Tibial artery (tissue), 4 donors: ENCODE data around the gene GPC2.

ENCODE experiments used
- DNase-seq, 2 donors: peaks; one replicate each; pipeline ENCODE4 v3.0.0-alpha.2; 2019
- H3K27ac ChIP-seq, 2 donors: fragments of 200-600 bp; sonication (generic) in 1 of 2; 1 replicate in 1 of 2; 2 replicates in 1 of 2; pipeline ENCODE4 v1.5.1; 2018 to 2019; ENCODE audit warnings: mild to moderate bottlenecking in 1 of 2
- H3K27me3 ChIP-seq, 2 donors: fragments of 200-600 bp; sonication (generic) in 1 of 2; one replicate each; pipeline versions ENCODE4 v1.5.1 to v1.6.0; 2016 to 2019
- H3K36me3 ChIP-seq, 3 donors: fragments of 200-600 bp; sonication (generic) in 2 of 3; one replicate each; pipeline ENCODE4 v1.5.1; 2016 to 2019; ENCODE audit warnings: mild to moderate bottlenecking in 2 of 3
- H3K4me1 ChIP-seq, 4 donors: fragments of 200-600 bp; sonication (generic) in 2 of 4; 1 replicate in 3 of 4; 2 replicates in 1 of 4; pipeline ENCODE4 v1.5.1; 2016 to 2019
- H3K4me3 ChIP-seq, 2 donors: fragments of 200-600 bp; sonication (generic) in 1 of 2; 1 replicate in 1 of 2; 2 replicates in 1 of 2; pipeline ENCODE4 v1.5.1; 2018 to 2019; ENCODE audit warnings: mild to moderate bottlenecking in 2 of 2
- H3K9me3 ChIP-seq, 3 donors: fragments of 200-600 bp; sonication (generic) in 1 of 3; one replicate each; pipeline ENCODE4 v1.5.1; 2016 to 2019
- intact Hi-C: fragments of 100-400 bp; cut with DNase I; formaldehyde crosslinking; loops from one replicate; pipeline ENCODE4 v1.15.0; 2023; ENCODE audit warnings: low total_unique reads
- TF ChIP-seq, protein P1 (sequence below), 2 experiments: fragments of 200-600 bp in 1 of 2; fragments of 450-650 bp in 1 of 2; IDR thresholded peaks; one replicate each; pipeline ENCODE4 v1.5.1; 2017 to 2019; ENCODE audit warnings: antibody characterized with exemption in 2 of 2, mild to moderate bottlenecking in 1 of 2, moderate library complexity in 1 of 2

GPC2 gene

DNA sequence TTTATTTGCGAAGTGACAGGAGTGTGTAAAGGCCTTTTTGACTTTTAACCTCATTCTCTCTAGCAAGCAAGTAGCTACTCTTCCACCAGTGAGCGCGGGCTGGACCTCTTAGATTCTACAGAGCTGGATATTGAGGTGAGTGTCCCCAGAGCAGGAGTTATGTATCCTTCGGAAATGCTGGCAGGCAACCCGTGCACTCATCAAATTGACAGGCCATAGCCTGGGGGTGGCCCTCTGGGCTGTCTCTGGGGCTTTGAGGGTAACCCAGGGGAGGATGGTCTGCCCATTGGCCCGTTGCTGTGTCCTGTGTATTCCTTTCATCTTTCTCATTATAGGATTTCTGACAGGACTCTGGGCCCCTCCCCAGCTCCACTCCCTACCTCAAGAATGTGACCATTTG lies 36.5 kb upstream of the GPC2 start:
- Histone ChIP-seq H3K27me3 (peaks cover 0 to 16% of the 10 kb centered on the region in 2 donors), H3K4me1 (no peaks in the 10 kb centered on the region), H3K27ac (no peak overlapping the region), H3K4me3 (no peak overlapping the region), H3K36me3 (no peaks in the 10 kb centered on the region), H3K9me3 (no peaks in the 10 kb centered on the region)
- intact Hi-C loops, result no loop called here
- TF ChIP-seq, protein P1, sequence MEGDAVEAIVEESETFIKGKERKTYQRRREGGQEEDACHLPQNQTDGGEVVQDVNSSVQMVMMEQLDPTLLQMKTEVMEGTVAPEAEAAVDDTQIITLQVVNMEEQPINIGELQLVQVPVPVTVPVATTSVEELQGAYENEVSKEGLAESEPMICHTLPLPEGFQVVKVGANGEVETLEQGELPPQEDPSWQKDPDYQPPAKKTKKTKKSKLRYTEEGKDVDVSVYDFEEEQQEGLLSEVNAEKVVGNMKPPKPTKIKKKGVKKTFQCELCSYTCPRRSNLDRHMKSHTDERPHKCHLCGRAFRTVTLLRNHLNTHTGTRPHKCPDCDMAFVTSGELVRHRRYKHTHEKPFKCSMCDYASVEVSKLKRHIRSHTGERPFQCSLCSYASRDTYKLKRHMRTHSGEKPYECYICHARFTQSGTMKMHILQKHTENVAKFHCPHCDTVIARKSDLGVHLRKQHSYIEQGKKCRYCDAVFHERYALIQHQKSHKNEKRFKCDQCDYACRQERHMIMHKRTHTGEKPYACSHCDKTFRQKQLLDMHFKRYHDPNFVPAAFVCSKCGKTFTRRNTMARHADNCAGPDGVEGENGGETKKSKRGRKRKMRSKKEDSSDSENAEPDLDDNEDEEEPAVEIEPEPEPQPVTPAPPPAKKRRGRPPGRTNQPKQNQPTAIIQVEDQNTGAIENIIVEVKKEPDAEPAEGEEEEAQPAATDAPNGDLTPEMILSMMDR (IDR thresholded peaks at IDR 0.05), result no peak
- DNase-seq, result no peak

DNA sequence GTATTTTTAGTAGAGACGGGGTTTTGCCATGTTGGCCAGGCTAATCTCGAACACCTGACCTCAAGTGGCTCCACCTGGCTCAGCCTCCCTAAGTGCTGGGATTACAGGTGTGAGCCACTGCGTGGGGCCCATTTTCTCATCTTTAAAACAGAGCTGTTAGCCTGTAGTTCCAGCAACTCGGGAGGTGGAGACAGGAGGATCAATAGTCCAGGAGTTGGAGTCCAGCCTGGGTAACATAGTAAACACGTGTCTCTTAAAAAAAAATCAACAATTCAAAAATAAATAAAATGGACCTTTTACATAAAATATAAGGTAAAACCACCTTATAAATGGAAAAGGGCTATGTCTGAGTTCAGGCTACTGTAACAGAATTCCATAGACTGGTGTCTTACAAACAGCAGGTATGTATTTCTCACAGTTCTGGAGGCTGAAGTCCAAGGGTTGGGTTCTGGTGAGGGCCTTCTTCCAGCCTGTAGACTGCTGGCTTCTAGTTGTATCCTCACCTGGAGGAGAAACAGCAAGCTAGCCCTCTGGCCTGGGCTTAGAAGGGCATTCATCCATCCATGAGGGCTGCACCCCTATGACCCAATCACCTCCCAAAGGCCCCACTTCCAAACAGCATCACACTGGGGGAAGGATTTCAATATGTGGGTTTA lies 35.6 kb upstream of the GPC2 start:
- Histone ChIP-seq H3K27ac (no peak overlapping the region), H3K4me1 (no peaks in the 10 kb centered on the region), H3K4me3 (no peak overlapping the region), H3K27me3 (peaks cover 0 to 16% of the 10 kb centered on the region in 2 donors), H3K9me3 (no peaks in the 10 kb centered on the region), H3K36me3 (no peaks in the 10 kb centered on the region)
- DNase-seq, result no peak
- TF ChIP-seq, protein P1 (IDR thresholded peaks at IDR 0.05), result no peak
- intact Hi-C loops, result no loop called here

DNA sequence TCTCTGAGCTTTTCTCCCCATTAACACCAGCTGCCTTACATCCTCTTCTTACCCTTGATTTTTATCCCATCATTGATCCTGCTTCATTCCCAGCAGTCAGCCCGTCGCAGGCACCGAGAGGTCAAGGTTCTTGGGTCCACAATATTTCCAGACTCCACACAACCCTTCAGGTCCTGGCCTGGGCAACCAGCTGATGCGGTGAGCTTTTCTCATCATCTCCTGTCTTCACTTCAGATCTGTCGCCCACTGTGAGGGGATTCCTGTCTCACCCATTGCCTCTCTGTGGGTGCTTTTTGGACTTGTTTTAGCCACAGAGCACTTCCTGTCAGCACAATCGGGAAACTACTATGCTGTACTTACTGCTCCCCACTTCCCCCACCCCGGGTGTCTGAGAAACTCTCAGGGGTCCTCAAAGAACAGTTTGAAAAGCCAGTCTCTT lies 34.2 kb upstream of the GPC2 start:
- Histone ChIP-seq H3K27me3 (peaks cover 0 to 16% of the 10 kb centered on the region in 2 donors), H3K4me3 (no peak overlapping the region), H3K36me3 (no peaks in the 10 kb centered on the region), H3K9me3 (no peaks in the 10 kb centered on the region), H3K4me1 (no peaks in the 10 kb centered on the region), H3K27ac (no peak overlapping the region)
- TF ChIP-seq, protein P1 (IDR thresholded peaks at IDR 0.05), result no peak
- DNase-seq, result no peak
- intact Hi-C loops, result no loop called here

DNA sequence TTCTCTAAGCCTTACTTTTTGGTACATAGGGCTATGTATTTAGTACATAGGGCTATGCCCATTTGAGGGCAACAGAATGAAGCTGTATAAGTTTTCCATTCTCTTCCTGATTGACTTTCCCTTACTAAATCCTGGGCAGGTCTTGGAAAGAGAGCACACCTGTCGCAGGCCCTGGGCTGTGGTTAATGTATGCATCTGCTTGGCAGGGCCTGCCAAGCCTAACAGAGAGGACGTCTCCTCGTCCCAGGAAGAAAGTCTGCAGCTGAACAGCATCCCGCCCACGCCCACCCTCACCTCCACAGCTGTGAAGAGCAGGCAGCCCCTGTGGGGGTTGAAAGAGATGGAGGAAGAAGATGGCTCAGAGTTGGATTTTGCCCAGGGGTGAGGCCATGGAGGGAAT lies 33.6 kb upstream of the GPC2 start:
- no peak for DNase-seq
- TF ChIP-seq, protein P1 (IDR thresholded peaks at IDR 0.05), result no peak
- Histone ChIP-seq H3K4me1 (no peaks in the 10 kb centered on the region), H3K9me3 (no peaks in the 10 kb centered on the region), H3K27me3 (peaks cover 0 to 16% of the 10 kb centered on the region in 2 donors), H3K27ac (no peak overlapping the region), H3K4me3 (no peak overlapping the region), H3K36me3 (no peaks in the 10 kb centered on the region)
- intact Hi-C loops, result no loop called here

DNA sequence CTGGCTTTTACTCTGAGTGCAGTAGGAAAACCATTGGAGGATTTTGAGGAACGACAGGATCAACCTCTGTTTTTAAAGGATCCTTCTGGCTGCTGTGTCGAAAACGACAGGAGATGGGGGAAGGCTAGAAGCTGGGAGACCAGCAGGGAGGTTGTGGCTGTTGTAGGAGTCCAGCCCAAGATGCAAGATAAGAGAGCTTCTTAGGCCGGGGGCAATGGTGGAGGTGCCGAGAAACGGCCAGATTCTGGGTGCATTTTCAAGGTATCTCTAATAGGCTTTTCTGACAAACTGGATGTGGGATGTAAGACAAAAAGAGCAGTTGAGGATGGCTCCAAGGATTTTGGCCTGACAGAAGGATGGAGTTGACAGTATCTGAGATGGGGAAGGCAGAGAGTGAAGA lies 32.3 kb upstream of the GPC2 start:
- TF ChIP-seq, protein P1 (IDR thresholded peaks at IDR 0.05), result no peak
- Histone ChIP-seq H3K4me3 (no peak overlapping the region), H3K36me3 (no peaks in the 10 kb centered on the region), H3K4me1 (no peaks in the 10 kb centered on the region), H3K27ac (no peak overlapping the region), H3K27me3 (peaks cover 0 to 16% of the 10 kb centered on the region in 2 donors), H3K9me3 (no peaks in the 10 kb centered on the region)
- no peak for DNase-seq
- intact Hi-C loops, result no loop called here
